HL-60 (cell line): Measurements from ENCODE around the gene GPC5.

Experiments used
- POLR2AphosphoS5 ChIP-seq: IDR thresholded peaks from 2 replicates; pipeline ENCODE4 v1.6.1; 2012; ENCODE audit warnings: low read depth
- SPI1 ChIP-seq: IDR thresholded peaks from 2 replicates; pipeline ENCODE4 v1.6.1; 2012; ENCODE audit warnings: low read depth, mild to moderate bottlenecking, borderline replicate concordance
- TF ChIP-seq, protein P1 (sequence below): IDR thresholded peaks from 2 replicates; pipeline ENCODE4 v1.6.1; 2012; ENCODE audit warnings: low read depth; ENCODE audit not compliant: insufficient replicate concordance
- TF ChIP-seq, protein P2 (sequence below): IDR thresholded peaks from one replicate; pipeline ENCODE4 v1.5.1; 2011; ENCODE audit warnings: low read length, control low read depth, inconsistent platforms; ENCODE audit not compliant: insufficient read depth

DNA sequence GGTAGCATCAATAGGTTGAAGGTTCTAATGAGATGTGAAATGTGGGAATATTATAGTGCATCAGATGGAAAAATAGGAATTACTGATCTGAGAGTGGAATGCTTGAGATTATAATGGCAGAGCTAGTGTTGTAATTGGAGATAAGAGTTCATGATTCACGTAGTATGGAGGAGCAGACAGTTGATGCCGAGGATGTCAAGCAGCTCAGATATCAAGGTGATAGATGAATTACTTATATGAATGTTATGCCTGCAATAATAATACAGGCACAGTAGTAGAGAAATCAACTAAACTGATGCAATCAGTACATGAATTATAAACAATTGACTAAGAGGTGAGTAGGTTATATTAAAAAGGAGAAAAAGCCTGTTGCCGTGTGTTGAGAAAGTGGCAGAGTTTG, 1035.0 kb downstream of the GPC5 start:
- TF ChIP-seq, protein P1, sequence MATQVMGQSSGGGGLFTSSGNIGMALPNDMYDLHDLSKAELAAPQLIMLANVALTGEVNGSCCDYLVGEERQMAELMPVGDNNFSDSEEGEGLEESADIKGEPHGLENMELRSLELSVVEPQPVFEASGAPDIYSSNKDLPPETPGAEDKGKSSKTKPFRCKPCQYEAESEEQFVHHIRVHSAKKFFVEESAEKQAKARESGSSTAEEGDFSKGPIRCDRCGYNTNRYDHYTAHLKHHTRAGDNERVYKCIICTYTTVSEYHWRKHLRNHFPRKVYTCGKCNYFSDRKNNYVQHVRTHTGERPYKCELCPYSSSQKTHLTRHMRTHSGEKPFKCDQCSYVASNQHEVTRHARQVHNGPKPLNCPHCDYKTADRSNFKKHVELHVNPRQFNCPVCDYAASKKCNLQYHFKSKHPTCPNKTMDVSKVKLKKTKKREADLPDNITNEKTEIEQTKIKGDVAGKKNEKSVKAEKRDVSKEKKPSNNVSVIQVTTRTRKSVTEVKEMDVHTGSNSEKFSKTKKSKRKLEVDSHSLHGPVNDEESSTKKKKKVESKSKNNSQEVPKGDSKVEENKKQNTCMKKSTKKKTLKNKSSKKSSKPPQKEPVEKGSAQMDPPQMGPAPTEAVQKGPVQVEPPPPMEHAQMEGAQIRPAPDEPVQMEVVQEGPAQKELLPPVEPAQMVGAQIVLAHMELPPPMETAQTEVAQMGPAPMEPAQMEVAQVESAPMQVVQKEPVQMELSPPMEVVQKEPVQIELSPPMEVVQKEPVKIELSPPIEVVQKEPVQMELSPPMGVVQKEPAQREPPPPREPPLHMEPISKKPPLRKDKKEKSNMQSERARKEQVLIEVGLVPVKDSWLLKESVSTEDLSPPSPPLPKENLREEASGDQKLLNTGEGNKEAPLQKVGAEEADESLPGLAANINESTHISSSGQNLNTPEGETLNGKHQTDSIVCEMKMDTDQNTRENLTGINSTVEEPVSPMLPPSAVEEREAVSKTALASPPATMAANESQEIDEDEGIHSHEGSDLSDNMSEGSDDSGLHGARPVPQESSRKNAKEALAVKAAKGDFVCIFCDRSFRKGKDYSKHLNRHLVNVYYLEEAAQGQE, result no peak
- TF ChIP-seq, protein P2, sequence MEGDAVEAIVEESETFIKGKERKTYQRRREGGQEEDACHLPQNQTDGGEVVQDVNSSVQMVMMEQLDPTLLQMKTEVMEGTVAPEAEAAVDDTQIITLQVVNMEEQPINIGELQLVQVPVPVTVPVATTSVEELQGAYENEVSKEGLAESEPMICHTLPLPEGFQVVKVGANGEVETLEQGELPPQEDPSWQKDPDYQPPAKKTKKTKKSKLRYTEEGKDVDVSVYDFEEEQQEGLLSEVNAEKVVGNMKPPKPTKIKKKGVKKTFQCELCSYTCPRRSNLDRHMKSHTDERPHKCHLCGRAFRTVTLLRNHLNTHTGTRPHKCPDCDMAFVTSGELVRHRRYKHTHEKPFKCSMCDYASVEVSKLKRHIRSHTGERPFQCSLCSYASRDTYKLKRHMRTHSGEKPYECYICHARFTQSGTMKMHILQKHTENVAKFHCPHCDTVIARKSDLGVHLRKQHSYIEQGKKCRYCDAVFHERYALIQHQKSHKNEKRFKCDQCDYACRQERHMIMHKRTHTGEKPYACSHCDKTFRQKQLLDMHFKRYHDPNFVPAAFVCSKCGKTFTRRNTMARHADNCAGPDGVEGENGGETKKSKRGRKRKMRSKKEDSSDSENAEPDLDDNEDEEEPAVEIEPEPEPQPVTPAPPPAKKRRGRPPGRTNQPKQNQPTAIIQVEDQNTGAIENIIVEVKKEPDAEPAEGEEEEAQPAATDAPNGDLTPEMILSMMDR, result no peak
- TF ChIP-seq POLR2AphosphoS5, result no peak
- TF ChIP-seq SPI1, result no peak
